Posterior cingulate gyrus (tissue), 11 donors: ENCODE data around the gene CHAF1A.
A peak's percentile ranks its signal among the peaks of the same experiment; 100 is the strongest.

Experiments
- DNase-seq, 10 donors: peaks; one replicate each; pipeline versions ENCODE4 v3.0.0 to v3.0.0-alpha.2; 2020 to 2021; ENCODE audit warnings: mixed read lengths in 3 of 10
- intact Hi-C: fragments of 100-400 bp; cut with DNase I; formaldehyde crosslinking; loops from one replicate; pipeline ENCODE4 v1.15.1; 2023

Gene CHAF1A

GRCh38 chr19:4399812-4400134 lies 2.7 kb upstream of the CHAF1A start:
- no peak for DNase-seq
- intact Hi-C loops: loop anchor here (1.0 to 5.0 kb wide), 3 partner anchors 29 to 153 kb away; partner anchors contain the start of gene YJU2

- peak; percentile 87 to 99 (median 91) for DNase-seq
- intact Hi-C loops: loop anchor here (1.0 to 5.0 kb wide), 3 partner anchors 30 to 154 kb away; partner anchors contain the start of gene YJU2
These were observed 2.1 kb upstream of the CHAF1A start, which contains the start of gene SH3GL1 for GRCh38 chr19:4400135-4400936. Gene SH3GL1 (minus strand): TSS chr19:4400547. CDS start chr19:4400368, 179 bp downstream.

GRCh38 chr19:4401769-4402170 lies 670 bp upstream of the CHAF1A start:
- no peak for DNase-seq
- intact Hi-C loops: loop anchor here (1.0 to 5.0 kb wide), 3 partner anchors 56 to 155 kb away; partner anchors contain the start of genes UBXN6 and YJU2

GRCh38 chr19:4403005-4403761 lies 743 bp downstream of the CHAF1A start:
- intact Hi-C loops: loop anchor here (5.0 kb wide), 1 partner anchor 136 kb away; no protein-coding TSS in a partner anchor
- no peak for DNase-seq

- intact Hi-C loops: no loop called here
- no peak for DNase-seq
These were observed 3.5 kb downstream of the CHAF1A start for GRCh38 chr19:4405977-4406376.

- intact Hi-C loops: no loop called here
- peak in 1 of 10 donors; percentile 18 for DNase-seq
These were observed 4.2 kb downstream of the CHAF1A start for GRCh38 chr19:4406626-4407025.

GRCh38 chr19:4409123-4409933 lies 6.9 kb downstream of the CHAF1A start:
- DNase-seq: peak in 1 of 10 donors; percentile 53

GRCh38 chr19:4413588-4413987 lies 11.1 kb downstream of the CHAF1A start:
- no peak for DNase-seq
- intact Hi-C loops: no loop called here

More at GRCh38 chr19:4409123-4409933, 6.9 kb downstream of the CHAF1A start:
- intact Hi-C loops: no loop called here

- peak in 1 of 10 donors; percentile 5 for DNase-seq
- intact Hi-C loops: no loop called here
These were observed 11.8 kb downstream of the CHAF1A start for GRCh38 chr19:4414144-4414799.

- intact Hi-C loops: no loop called here
- peak in 1 of 10 donors; percentile 68 for DNase-seq
These were observed 12.4 kb downstream of the CHAF1A start for GRCh38 chr19:4414800-4415321.

GRCh38 chr19:4415352-4415751 lies 12.9 kb downstream of the CHAF1A start:
- DNase-seq: peak in 7 of 10 donors; percentile 44 to 93 (median 74)
- intact Hi-C loops: no loop called here

- DNase-seq: no peak
These were observed 13.8 kb downstream of the CHAF1A start for GRCh38 chr19:4416268-4416667.

GRCh38 chr19:4423416-4424126 lies 21.1 kb downstream of the CHAF1A start:
- peak in 1 of 10 donors; percentile 66 for DNase-seq
- intact Hi-C loops: no loop called here

More at GRCh38 chr19:4416268-4416667, 13.8 kb downstream of the CHAF1A start:
- intact Hi-C loops: no loop called here

- peak in 1 of 10 donors; percentile 18 for DNase-seq
- intact Hi-C loops: no loop called here
These were observed 23.1 kb downstream of the CHAF1A start for GRCh38 chr19:4425537-4425936.

- DNase-seq: peak in 1 of 10 donors; percentile 65
- intact Hi-C loops: no loop called here
These were observed 26.0 kb downstream of the CHAF1A start for GRCh38 chr19:4428326-4428975.

- DNase-seq: peak in 3 of 10 donors; percentile 50 to 90 (median 81)
- intact Hi-C loops: no loop called here
These were observed 26.8 kb downstream of the CHAF1A start for GRCh38 chr19:4429256-4429655.

- DNase-seq: no peak
- intact Hi-C loops: no loop called here
These were observed 27.3 kb downstream of the CHAF1A start for GRCh38 chr19:4429771-4430171.

- peak in 2 of 10 donors; percentile 39 to 86 for DNase-seq
- intact Hi-C loops: no loop called here
These were observed 28.3 kb downstream of the CHAF1A start for GRCh38 chr19:4430760-4431159.
